GM21576 (cell line): ENCODE data around the gene CUL7.
A peak's percentile ranks its signal among the peaks of the same experiment; 100 is the strongest.
"Not testable (repeated sequence)": the region's sequence is repeated elsewhere in the genome, so short reads cannot be mapped to it uniquely, and the experiment has no call there.

ENCODE experiments used
- ATAC-seq: cut with Tn5 transposase; IDR thresholded peaks from one replicate; pipeline ENCODE4 v1.9.1; 2021; ENCODE audit warnings: mild to moderate bottlenecking, moderate library complexity; ENCODE audit not compliant: unreplicated experiment

The CUL7 gene

GRCh38 chr6:43053545-43054205, at the start of gene CUL7:
Gene CUL7 (minus strand): TSS chr6:43053851. CDS start chr6:43052788, 1,063 bp downstream.
- peak; percentile 83 for ATAC-seq

GRCh38 chr6:43101497-43101896, 47.8 kb upstream of the CUL7 start:
- ATAC-seq: no peak

- no peak for ATAC-seq
Observed at GRCh38 chr6:43097502-43097901, 43.9 kb upstream of the CUL7 start.

GRCh38 chr6:43097098-43097489, 43.4 kb upstream of the CUL7 start:
- ATAC-seq: no peak

GRCh38 chr6:43096451-43097097, 42.9 kb upstream of the CUL7 start:
- ATAC-seq: no peak

DNA sequence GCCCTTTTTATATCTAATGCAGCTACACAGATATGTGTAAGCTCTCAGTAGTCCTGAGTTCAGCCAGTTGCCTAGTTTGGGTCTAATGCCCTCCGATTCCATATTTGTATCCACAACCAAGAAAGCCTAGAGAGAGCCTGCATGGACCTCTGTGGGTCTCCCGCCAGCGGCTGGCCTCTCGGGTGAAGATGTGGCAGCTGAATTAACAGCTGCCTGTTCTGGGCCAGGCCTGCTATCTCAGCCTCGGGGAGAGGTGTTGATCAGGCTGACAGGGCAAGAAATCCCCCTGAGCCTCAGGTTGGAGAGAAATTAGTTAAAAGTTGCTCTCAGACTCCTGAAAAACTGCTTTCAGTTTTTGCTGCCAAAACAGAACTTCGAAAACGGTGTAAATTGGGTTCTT, 42.3 kb upstream of the CUL7 start:
- no peak for ATAC-seq

DNA sequence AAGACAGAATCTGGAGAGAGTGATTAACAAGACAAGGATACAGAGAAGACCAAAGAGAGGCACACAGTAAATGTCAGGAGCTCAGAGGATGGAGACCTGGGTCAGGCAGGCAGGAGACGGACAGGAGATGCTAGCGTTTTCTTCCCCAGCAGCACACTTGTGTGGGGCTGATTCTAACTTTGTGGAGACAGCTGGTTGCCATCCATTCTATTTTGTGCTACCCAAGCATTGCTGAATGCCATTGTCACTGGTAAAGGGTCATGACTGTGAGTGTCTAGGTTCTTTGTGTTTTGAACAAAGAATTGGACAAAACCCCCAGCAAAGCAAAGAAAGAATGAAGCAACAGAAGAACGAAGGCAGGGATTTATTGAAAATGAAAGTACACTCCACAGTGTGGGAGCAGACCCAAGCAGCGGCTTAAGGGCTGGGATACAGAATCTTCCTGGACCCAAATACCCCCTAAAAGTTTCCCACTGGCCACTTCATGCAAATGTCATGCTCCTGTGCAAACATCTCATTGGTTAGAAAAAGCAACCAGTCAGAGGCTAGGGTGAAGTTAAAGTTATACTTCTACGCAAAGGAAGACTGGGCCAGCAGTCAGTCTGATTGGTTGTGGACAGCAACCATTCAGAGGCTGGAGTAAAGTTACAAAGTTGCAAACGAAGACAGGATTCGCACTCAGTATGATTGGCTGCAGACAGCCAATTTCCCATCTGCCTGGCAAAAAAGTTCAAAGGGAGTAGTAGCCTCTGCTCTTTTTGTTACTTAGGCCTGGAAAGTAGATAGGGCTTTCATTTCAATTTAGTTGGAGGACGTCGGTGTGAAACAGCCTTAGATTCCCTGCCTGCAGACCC, 40.0 kb upstream of the CUL7 start:
- ATAC-seq: no peak

- no peak for ATAC-seq
Observed at GRCh38 chr6:43092635-43093034, 39.0 kb upstream of the CUL7 start.

DNA sequence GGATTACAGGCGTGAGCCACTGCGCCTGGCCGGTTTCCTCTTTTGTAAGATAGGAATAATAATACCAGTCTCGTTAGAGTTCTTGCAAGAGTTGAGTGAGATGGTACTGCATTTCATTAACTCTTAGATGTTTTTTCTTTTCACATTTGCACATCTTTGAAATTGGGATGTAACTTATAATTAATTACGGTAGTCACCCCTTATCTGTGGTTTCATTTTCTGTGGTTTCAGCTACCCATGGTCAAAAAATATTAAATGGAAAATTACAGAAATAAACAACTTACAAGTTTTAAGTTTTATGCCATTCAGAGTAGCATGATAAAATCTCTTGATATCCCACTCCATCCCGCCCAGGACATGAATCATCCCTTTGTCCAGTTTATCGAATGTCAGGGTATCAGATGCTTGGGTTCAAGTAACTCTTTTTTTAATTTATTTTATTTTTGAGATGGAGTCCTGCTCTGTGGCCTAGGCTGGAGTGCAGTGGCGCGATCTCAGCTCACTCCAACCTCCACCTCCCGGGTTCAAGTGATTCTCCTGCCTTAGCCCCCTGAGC, 37.9 kb upstream of the CUL7 start:
- no peak for ATAC-seq

DNA sequence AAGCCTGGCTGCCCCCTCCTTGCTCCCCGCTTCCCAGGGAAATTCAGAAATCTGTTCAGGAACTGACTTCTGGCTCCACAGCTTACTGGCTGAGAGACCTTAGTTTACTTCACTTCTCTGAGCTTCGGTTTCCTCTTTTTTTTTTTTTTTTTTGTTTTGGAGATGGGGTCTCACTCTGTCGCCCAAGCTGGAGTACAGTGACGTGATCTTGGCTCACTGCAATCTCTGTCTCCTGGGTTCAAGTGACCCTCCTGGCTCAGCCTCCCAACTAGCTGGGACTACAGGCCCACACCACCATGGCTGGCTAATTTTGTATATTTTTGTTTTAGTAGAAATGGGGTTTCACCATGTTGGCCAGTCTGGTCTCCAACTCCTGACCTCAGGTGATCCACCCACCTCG, 37.4 kb upstream of the CUL7 start:
- no peak for ATAC-seq

DNA sequence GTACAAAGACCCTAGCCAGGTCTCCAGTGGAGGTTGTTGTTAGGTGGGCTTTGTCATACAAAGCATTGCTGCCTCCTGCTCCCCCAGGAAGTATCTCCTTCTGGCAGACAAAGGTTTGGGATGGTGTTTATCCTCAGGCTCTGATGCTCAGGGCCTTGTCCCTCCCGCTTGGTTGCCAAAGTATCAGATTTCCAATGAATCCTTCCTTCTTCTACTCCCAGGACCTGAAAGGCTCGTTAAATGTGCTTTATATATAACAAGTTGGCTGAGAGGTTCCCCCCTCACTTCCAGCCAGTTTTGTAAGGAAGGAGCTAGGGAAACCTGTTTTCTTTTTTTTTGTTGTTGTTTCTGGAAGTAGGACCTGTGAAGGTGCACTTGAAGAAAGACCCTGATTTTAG, 36.9 kb upstream of the CUL7 start:
- no peak for ATAC-seq

DNA sequence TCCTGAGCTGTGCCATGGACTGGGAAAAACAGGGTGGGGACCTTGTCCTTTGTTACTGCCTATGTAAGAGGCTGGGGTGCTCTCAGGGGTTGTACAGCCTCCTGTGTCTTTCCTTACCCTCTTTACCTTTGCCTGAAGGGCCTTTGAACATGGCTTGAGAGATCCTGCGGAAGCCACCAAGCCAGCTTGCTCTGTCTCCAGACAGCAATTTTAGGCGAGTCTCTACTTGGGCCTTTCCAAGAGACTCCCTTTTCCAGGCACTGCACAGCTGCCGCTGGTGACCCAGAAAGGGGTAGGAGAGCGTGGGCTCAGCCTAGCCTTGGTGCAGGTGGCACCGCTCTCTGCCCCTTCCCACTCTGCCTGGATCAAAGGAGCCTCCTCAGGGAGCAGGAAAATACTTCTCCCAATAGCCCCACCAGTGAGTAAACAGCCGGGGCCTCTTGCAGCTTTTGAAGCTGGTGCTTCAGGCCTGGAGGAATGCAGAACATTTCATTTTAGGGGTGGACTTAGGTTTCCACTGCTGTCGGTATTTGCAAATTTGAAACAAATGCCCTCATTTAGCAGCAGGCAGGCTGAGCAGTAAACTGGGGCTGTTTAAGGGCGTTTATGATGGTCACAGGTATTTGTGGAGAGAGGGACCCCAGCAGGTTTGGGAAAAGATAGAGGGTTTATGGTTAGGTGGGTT, 36.4 kb upstream of the CUL7 start:
- no peak for ATAC-seq

GRCh38 chr6:43089467-43089866, 35.8 kb upstream of the CUL7 start:
- no peak for ATAC-seq

DNA sequence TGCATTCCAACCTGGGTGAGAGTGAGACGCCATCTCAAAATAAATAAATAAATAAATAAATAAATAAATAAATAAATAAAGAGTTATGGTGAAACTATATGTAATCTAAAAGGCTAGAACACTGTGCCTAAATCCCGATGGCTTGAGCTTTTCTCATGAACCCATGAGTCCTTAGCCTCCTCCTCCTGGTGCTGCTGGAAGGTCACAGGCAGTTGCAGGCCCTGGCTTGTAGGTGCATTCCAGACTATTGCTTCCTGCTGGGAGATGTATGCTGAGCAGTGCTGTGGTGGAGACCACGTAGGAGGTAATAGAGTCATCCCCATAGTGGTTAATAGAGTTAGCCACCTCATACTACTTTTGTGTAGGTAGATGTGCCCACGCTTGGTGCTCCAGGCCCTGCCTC, 35.0 kb upstream of the CUL7 start:
- ATAC-seq: no peak

- no peak for ATAC-seq
Observed at GRCh38 chr6:43086022-43086658, 32.5 kb upstream of the CUL7 start.

DNA sequence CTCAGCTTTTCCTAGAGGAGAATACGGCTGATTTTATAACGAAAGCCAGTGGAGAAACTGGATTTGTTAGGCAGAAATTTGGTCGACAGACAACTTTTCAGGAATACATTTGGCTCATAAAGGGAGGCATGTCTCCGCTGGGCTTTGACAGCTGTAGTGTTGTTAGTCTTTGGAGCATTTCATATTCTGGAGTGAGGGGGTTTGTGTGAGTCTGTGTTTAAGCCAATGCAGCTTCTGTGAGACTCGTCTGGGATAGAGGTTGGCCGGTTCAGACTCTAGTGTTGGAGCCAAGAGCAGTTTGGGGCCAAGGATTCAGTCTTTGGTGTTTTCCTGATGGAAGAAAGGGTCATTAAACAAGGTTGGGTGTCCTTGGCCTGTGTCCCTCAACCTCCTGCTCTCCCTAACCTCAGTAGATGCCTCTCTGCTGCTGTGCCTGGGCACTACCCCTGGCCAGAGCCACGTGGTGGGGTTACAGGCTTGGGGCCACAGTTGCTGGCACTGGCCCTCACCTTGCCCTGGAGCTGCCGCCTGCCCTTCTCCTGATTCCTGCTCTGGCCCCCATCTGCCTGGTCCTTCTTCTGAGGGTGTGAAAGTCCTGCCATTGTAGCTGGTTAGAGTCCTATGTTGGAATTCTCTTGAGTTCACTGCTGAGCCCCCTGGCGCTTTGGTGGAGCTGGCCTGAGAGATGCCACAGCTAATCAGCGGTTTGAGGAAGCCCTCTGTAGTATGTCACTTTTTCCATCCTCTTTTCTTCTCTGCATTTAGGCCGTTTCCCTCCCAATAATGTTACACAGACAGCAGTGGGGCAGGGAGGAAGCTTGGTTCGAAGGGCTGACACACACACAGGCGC, 29.4 kb upstream of the CUL7 start:
- ATAC-seq: no peak

DNA sequence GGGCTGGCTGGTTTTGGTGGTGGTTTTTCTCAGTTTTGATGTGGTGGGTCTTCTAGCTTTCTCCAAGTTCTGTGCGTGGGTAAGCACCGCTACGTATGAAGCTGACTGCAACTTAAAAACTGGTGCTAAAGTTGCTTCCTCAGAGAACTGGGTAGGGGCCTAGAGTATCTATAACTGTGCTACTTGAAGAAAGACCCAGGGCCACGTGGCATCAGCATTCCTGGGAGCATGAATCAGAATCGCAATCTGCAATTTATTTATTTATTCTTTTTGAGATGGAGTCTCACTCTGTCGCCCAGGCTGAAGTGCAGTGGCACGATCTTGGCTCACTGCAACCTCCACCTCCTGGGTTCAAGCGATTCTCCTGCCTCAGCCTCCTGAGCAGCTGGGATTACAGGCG, 28.3 kb upstream of the CUL7 start:
- not testable (repeated sequence) for ATAC-seq

- ATAC-seq: no peak
Observed at GRCh38 chr6:43081043-43081442, 27.4 kb upstream of the CUL7 start.

DNA sequence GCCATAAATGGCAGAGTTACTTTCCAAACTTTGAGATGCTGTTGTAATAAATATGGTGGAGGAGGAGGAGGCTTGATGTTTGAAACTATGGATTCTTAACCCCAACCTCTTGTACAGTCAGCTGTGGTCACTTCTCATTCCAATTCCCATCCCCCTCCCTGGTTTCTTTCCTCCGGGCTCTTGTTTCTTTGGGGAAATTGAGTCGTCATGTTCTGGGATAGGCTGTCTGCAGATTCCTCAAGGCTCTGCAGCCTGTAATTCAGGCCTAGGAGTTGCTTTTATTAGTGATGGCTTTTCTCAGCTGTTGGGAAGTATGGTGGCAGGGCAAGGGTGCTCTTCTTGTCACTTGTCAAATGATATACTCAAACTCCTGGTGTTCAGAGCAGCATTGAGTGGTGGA, 25.0 kb upstream of the CUL7 start:
- no peak for ATAC-seq
